Prostate gland (tissue), 2 donors: ENCODE data around the gene DENND6A. TPM values are rescaled to one million over a fixed set of nuclear protein-coding genes. Genes with fewer than 3 reads are reported as not detected.

Experiments
- DNase-seq: peaks from one replicate; pipeline ENCODE4 v3.0.0-alpha.2; 2019; ENCODE audit warnings: low spot score
- H3K27ac ChIP-seq, 2 donors: fragments of 200-600 bp; sonication (generic); 2 replicates each; pipeline ENCODE4 v1.5.1; 2017 to 2019
- H3K27me3 ChIP-seq: fragments of 200-600 bp; sonication (generic); replicated peaks from 2 replicates; pipeline ENCODE4 v1.5.1; 2019; ENCODE audit not compliant: insufficient read depth
- H3K36me3 ChIP-seq, 2 donors: fragments of 200-600 bp; sonication (generic); 1 replicate in 1 of 2; 2 replicates in 1 of 2; pipeline versions ENCODE4 v1.5.1 to v1.8.1; 2017 to 2019
- H3K4me1 ChIP-seq: fragments of 200-600 bp; sonication (generic); replicated peaks from 2 replicates; pipeline ENCODE4 v1.5.1; 2019
- H3K4me3 ChIP-seq, 2 donors: fragments of 200-600 bp; sonication (generic); 2 replicates each; pipeline ENCODE4 v1.5.1; 2017 to 2019
- H3K9me3 ChIP-seq: fragments of 200-600 bp; sonication (generic); 2 replicates; pipeline ENCODE4 v1.5.1; 2017
- CTCF ChIP-seq, 4 experiments: fragments of 200-600 bp in 2 of 4; fragments of 450-650 bp in 2 of 4; sonication (generic) in 2 of 4; IDR thresholded peaks; 1 replicate in 3 of 4; 2 replicates in 1 of 4; pipeline ENCODE4 v1.5.1; 2016 to 2019; ENCODE audit warnings: antibody characterized with exemption in 4 of 4, mild to moderate bottlenecking in 2 of 4, moderate library complexity in 2 of 4
- POLR2A ChIP-seq: fragments of 450-650 bp; IDR thresholded peaks from one replicate; pipeline ENCODE4 v1.6.1; 2016; ENCODE audit warnings: antibody characterized with exemption, mild to moderate bottlenecking
- POLR2AphosphoS5 ChIP-seq: sonication (generic); formaldehyde crosslinking; IDR thresholded peaks from one replicate; pipeline ENCODE4 v1.6.1; 2017; ENCODE audit warnings: antibody characterized with exemption
- WGBS: methylation state at CpG from one replicate; pipeline ENCODE4 v1.1.5; 2018; 5-methylcytosine and 5-hydroxymethylcytosine counted together
- intact Hi-C: fragments of 100-400 bp; cut with DNase I; formaldehyde crosslinking; loops from one replicate; pipeline ENCODE4 v1.14.2; 2022
- total RNA-seq, 2 donors: library from RNA; depleted of rRNA; stranded (reverse); fragments of >200 nt; gene quantifications; one replicate each; pipeline ENCODE4 v1.1.0, GENCODE V29; 2016

DENND6A gene
- total RNA-seq, 2 donors from 2014 or later: 19.4 to 26.1 TPM

GRCh38 chr3:57691411-57692132, 1.3 kb downstream of the DENND6A start:
- Histone ChIP-seq H3K27me3 (no peaks in the 10 kb centered on the region), H3K4me3 (peak overlapping the region; percentile 74 to 86), H3K36me3 (no peaks in the 10 kb centered on the region), H3K4me1 (no peaks in the 10 kb centered on the region), H3K27ac (peak overlapping the region; percentile 90 to 95), H3K9me3 (no peaks in the 10 kb centered on the region)
- WGBS: 13% methylated on average over 19 of the region's 19 CpGs
- TF ChIP-seq POLR2AphosphoS5 (no peak), POLR2A (no peak), CTCF (IDR thresholded peaks at IDR 0.05) (no peak)
- DNase-seq: no peak
- intact Hi-C loops: loop anchor here (2.0 to 5.0 kb wide), 2 partner anchors 66 to 95 kb away; partner anchors contain the start of genes ARF4 and SLMAP

- H3K27me3 ChIP-seq: no peaks in the 10 kb centered on the region
- DNase-seq: no peak
- WGBS: 75% methylated on average over 4 of the region's 4 CpGs
- H3K4me1 ChIP-seq: no peaks in the 10 kb centered on the region
- H3K36me3 ChIP-seq: no peaks in the 10 kb centered on the region
- intact Hi-C loops: loop anchor here (5.0 kb wide), 1 partner anchor 68 kb away; the partner anchor contains the start of gene SLMAP
- H3K27ac ChIP-seq: no peak overlapping the region
- TF ChIP-seq POLR2A: no peak
- TF ChIP-seq CTCF (IDR thresholded peaks at IDR 0.05): no peak
- no peak for TF ChIP-seq POLR2AphosphoS5
- H3K9me3 ChIP-seq: no peaks in the 10 kb centered on the region
- no peak overlapping the region for H3K4me3 ChIP-seq
Observed at GRCh38 chr3:57689367-57690053, 3.4 kb downstream of the DENND6A start.

GRCh38 chr3:57688291-57688690, 4.6 kb downstream of the DENND6A start:
- no peak overlapping the region for H3K27ac ChIP-seq
- no peaks in the 10 kb centered on the region for H3K9me3 ChIP-seq
- no peak for DNase-seq
- 89% methylated on average over 3 of the region's 3 CpGs for WGBS
- H3K4me3 ChIP-seq: no peak overlapping the region
- intact Hi-C loops: no loop called here
- no peaks in the 10 kb centered on the region for H3K27me3 ChIP-seq
- H3K36me3 ChIP-seq: no peaks in the 10 kb centered on the region
- no peaks in the 10 kb centered on the region for H3K4me1 ChIP-seq
- TF ChIP-seq CTCF (IDR thresholded peaks at IDR 0.05) (no peak), POLR2AphosphoS5 (no peak), POLR2A (no peak)

- 47% methylated on average over 2 of the region's 2 CpGs for WGBS
- no peak for TF ChIP-seq CTCF (IDR thresholded peaks at IDR 0.05)
- no peak for TF ChIP-seq POLR2A
- no peak for TF ChIP-seq POLR2AphosphoS5
- intact Hi-C loops: no loop called here
Observed at GRCh38 chr3:57683286-57683685, 9.6 kb downstream of the DENND6A start.

More at GRCh38 chr3:57683286-57683685, 9.6 kb downstream of the DENND6A start:
- Histone ChIP-seq H3K36me3 (no peaks in the 10 kb centered on the region), H3K27ac (no peak overlapping the region), H3K9me3 (no peaks in the 10 kb centered on the region), H3K27me3 (no peaks in the 10 kb centered on the region), H3K4me3 (no peak overlapping the region), H3K4me1 (no peaks in the 10 kb centered on the region)
- DNase-seq: no peak
